HG03066 (cell line): ENCODE data around the gene DENND6A.
"Not testable (repeated sequence)": the region's sequence is repeated elsewhere in the genome, so short reads cannot be mapped to it uniquely, and the experiment has no call there.

ENCODE experiments used
- ATAC-seq: cut with Tn5 transposase; IDR thresholded peaks from one replicate; pipeline ENCODE4 v1.9.1; 2021; ENCODE audit warnings: low read depth; ENCODE audit not compliant: unreplicated experiment

Gene DENND6A

GRCh38 chr3:57692396-57693147, at the start of gene DENND6A:
Gene DENND6A (minus strand): TSS chr3:57693077. CDS start chr3:57693018, 59 bp downstream.
- peak; percentile 80 for ATAC-seq

- ATAC-seq: no peak
Observed at GRCh38 chr3:57740027-57740426, 47.1 kb upstream of the DENND6A start.

GRCh38 chr3:57738391-57738790, 45.5 kb upstream of the DENND6A start:
- ATAC-seq: no peak

- no peak for ATAC-seq
Observed at GRCh38 chr3:57737840-57738239, 45.0 kb upstream of the DENND6A start.

- ATAC-seq: no peak
Observed at GRCh38 chr3:57735405-57735804, 42.5 kb upstream of the DENND6A start.

GRCh38 chr3:57733790-57734189, 40.9 kb upstream of the DENND6A start:
- ATAC-seq: no peak

GRCh38 chr3:57731311-57731710, 38.4 kb upstream of the DENND6A start:
- ATAC-seq: no peak

- ATAC-seq: no peak
Observed at GRCh38 chr3:57730682-57731081, 37.8 kb upstream of the DENND6A start.

GRCh38 chr3:57729334-57730045, 36.6 kb upstream of the DENND6A start:
- ATAC-seq: no peak

- ATAC-seq: no peak
Observed at GRCh38 chr3:57727106-57727505, 34.2 kb upstream of the DENND6A start.

GRCh38 chr3:57726397-57726796, 33.5 kb upstream of the DENND6A start:
- ATAC-seq: no peak

GRCh38 chr3:57718118-57718517, 25.2 kb upstream of the DENND6A start:
- no peak for ATAC-seq

- no peak for ATAC-seq
Observed at GRCh38 chr3:57717205-57717868, 24.5 kb upstream of the DENND6A start.

- ATAC-seq: no peak
Observed at GRCh38 chr3:57715686-57716085, 22.8 kb upstream of the DENND6A start.

GRCh38 chr3:57709559-57709958, 16.7 kb upstream of the DENND6A start:
- no peak for ATAC-seq

GRCh38 chr3:57709031-57709430, 16.2 kb upstream of the DENND6A start:
- ATAC-seq: no peak

- no peak for ATAC-seq
Observed at GRCh38 chr3:57706462-57706861, 13.6 kb upstream of the DENND6A start.

GRCh38 chr3:57705351-57705750, 12.5 kb upstream of the DENND6A start:
- not testable (repeated sequence) for ATAC-seq

- ATAC-seq: no peak
Observed at GRCh38 chr3:57701781-57702180, 8.9 kb upstream of the DENND6A start.

- no peak for ATAC-seq
Observed at GRCh38 chr3:57700737-57701136, 7.9 kb upstream of the DENND6A start.

GRCh38 chr3:57699591-57699990, 6.7 kb upstream of the DENND6A start:
- ATAC-seq: no peak
